22Rv1 (cell line): ENCODE results near the gene P2RX3.

Source experiments
- H3K27ac ChIP-seq: fragments of 450-650 bp; 2 replicates; pipeline ENCODE4 v1.5.1; 2017
- CTCF ChIP-seq: fragments of 450-650 bp; IDR thresholded peaks from 2 replicates; pipeline ENCODE4 v1.5.1; 2017; ENCODE audit warnings: mild to moderate bottlenecking
- ZFX ChIP-seq: fragments of 450-650 bp; IDR thresholded peaks from 2 replicates; pipeline ENCODE4 v1.6.1; 2017; ENCODE audit warnings: antibody characterized with exemption, borderline replicate concordance

The P2RX3 gene

GRCh38 chr11:57306940-57307565 lies 31.1 kb upstream of the P2RX3 start:
- H3K27ac ChIP-seq = no peak overlapping the region
- TF ChIP-seq CTCF (no peak), ZFX (no peak)

GRCh38 chr11:57307666-57308270 lies 30.4 kb upstream of the P2RX3 start:
- TF ChIP-seq ZFX = no peak
- TF ChIP-seq CTCF = no peak
- H3K27ac ChIP-seq = no peak overlapping the region

GRCh38 chr11:57308426-57309060 lies 29.6 kb upstream of the P2RX3 start:
- H3K27ac ChIP-seq = no peak overlapping the region
- no peak for TF ChIP-seq ZFX
- no peak for TF ChIP-seq CTCF

- no peak overlapping the region for H3K27ac ChIP-seq
- TF ChIP-seq ZFX (no peak), CTCF (no peak)
Observed at GRCh38 chr11:57309106-57310059, 28.8 kb upstream of the P2RX3 start.

- H3K27ac ChIP-seq = no peak overlapping the region
Observed at GRCh38 chr11:57310091-57310490, 28.1 kb upstream of the P2RX3 start.

GRCh38 chr11:57310630-57311086 lies 27.5 kb upstream of the P2RX3 start:
- TF ChIP-seq ZFX (no peak), CTCF (no peak)
- peak overlapping the region; percentile 73 for H3K27ac ChIP-seq

More at GRCh38 chr11:57310091-57310490, 28.1 kb upstream of the P2RX3 start:
- TF ChIP-seq ZFX (no peak), CTCF (no peak)
